HFFc6 (cell line): Measurements from ENCODE around the gene SYNJ2. TPM values are rescaled to one million over a fixed set of nuclear protein-coding genes. Genes with fewer than 3 reads are reported as not detected.

ENCODE experiments used
- DNase-seq: peaks from one replicate; pipeline ENCODE4 v3.0.0-alpha.2; 2018
- H3K27ac Mint-ChIP-seq: 2 replicates; pipeline ENCODE4 v1.8.0; 2020; ENCODE audit warnings: mild to moderate bottlenecking, mixed read lengths
- H3K27me3 Mint-ChIP-seq: 2 replicates; pipeline ENCODE4 v1.8.0; 2021; ENCODE audit warnings: mild to moderate bottlenecking, moderate library complexity, mixed read lengths; ENCODE audit not compliant: insufficient read depth
- H3K36me3 Mint-ChIP-seq: 2 replicates; pipeline ENCODE4 v1.8.0; 2021; ENCODE audit warnings: low read depth, mixed read lengths
- H3K4me1 Mint-ChIP-seq: 2 replicates; pipeline ENCODE4 v1.8.0; 2020; ENCODE audit warnings: low read depth, mixed read lengths
- H3K4me3 Mint-ChIP-seq: 2 replicates; pipeline ENCODE4 v1.8.0; 2020; ENCODE audit warnings: mild to moderate bottlenecking, moderate library complexity, mixed read lengths
- H3K9me3 Mint-ChIP-seq: 2 replicates; pipeline ENCODE4 v1.8.0; 2020; ENCODE audit warnings: mild to moderate bottlenecking, mixed read lengths
- total RNA-seq, 6 experiments: library from RNA; stranded (reverse); fragmentation: NEBNext Ultra II Directional; extraction: Animal tissue kit (Norgen Biotek cat#: 25700); gene quantifications; 2 replicates in 1 of 6; 3 replicates in 5 of 6; pipeline ENCODE4 v1.2.3, GENCODE V29; 2021
- TF ChIP-seq, protein P1 (sequence below): fragments of 200-600 bp; sonication (generic); IDR thresholded peaks from 2 replicates; pipeline ENCODE4 v1.5.0; 2021; ENCODE audit warnings: antibody characterized with exemption, mild to moderate bottlenecking

SYNJ2 gene
- total RNA-seq, 6 experiments from 2014 or later: 31.8 to 46.4 (median 41.3) TPM

DNA sequence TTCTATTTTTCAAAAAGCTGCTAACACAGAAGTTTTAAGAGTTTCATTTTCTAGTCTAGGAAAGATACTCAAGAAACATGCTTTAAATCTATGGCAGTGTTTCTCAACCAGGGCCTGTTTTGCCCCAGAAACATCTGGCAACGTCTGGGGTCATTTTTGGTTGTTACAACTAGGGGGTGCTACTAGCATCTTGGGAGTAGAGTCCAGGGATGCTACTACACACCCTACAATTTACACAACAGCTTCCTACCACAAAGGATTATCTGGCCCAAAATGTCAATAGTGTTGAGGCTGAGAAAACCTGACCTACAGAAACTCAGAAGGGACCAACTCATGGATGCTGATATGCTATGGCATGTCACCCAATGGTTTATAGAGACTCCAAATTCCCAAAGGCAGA is 162.0 kb downstream of the SYNJ2 start:
- TF ChIP-seq, protein P1, sequence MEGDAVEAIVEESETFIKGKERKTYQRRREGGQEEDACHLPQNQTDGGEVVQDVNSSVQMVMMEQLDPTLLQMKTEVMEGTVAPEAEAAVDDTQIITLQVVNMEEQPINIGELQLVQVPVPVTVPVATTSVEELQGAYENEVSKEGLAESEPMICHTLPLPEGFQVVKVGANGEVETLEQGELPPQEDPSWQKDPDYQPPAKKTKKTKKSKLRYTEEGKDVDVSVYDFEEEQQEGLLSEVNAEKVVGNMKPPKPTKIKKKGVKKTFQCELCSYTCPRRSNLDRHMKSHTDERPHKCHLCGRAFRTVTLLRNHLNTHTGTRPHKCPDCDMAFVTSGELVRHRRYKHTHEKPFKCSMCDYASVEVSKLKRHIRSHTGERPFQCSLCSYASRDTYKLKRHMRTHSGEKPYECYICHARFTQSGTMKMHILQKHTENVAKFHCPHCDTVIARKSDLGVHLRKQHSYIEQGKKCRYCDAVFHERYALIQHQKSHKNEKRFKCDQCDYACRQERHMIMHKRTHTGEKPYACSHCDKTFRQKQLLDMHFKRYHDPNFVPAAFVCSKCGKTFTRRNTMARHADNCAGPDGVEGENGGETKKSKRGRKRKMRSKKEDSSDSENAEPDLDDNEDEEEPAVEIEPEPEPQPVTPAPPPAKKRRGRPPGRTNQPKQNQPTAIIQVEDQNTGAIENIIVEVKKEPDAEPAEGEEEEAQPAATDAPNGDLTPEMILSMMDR: peak; percentile 50
- no peaks in the 10 kb centered on the region for H3K27me3 Mint-ChIP-seq
- no peak overlapping the region for H3K27ac Mint-ChIP-seq
- H3K4me1 Mint-ChIP-seq: peaks cover 22% of the 10 kb centered on the region
- H3K36me3 Mint-ChIP-seq: peaks cover 31% of the 10 kb centered on the region
- no peak for DNase-seq
- H3K9me3 Mint-ChIP-seq: no peaks in the 10 kb centered on the region
- no peak overlapping the region for H3K4me3 Mint-ChIP-seq

Other genes with a start within 250 kb of the SYNJ2 start
- 10 to 100 TPM; 37.2 to 46.6 (median 40.9) TPM for gene SNX9, start 158.6 kb upstream of the SYNJ2 start, total RNA-seq
- gene SERAC1, start 186.4 kb downstream of the SYNJ2 start, total RNA-seq: 1 to 10 TPM; 5.2 to 7.0 (median 6.1) TPM
- gene GTF2H5, start 186.5 kb downstream of the SYNJ2 start, total RNA-seq: 10 to 100 TPM; 34.9 to 46.3 (median 42.1) TPM